Stimulated activated memory B cell treated with anti-CD40 and anti-IgM and Interleukin-4, amounts not matched to agents 10 μg/mL and 1 μg/mL and 100 μg/mL, for 72 hours (primary cell): ENCODE data around the gene PSMD4.
A peak's percentile ranks its signal among the peaks of the same experiment; 100 is the strongest.

ENCODE experiments used
- ATAC-seq: fragments of 150-1000 bp; cut with Tn5 transposase; 2 replicates; pipeline ENCODE4 v1.10.0; 2021
- H3K27ac Mint-ChIP-seq: one replicate; pipeline ENCODE4 v1.8.0; 2022; ENCODE audit warnings: mild to moderate bottlenecking, mixed read lengths
- H3K27me3 Mint-ChIP-seq: one replicate; pipeline ENCODE4 v1.8.0; 2022; ENCODE audit warnings: mixed read lengths
- H3K36me3 Mint-ChIP-seq: one replicate; pipeline ENCODE4 v1.8.0; 2022; ENCODE audit warnings: mixed read lengths
- H3K4me1 Mint-ChIP-seq: one replicate; pipeline ENCODE4 v1.8.0; 2022; ENCODE audit warnings: mixed read lengths
- H3K4me3 Mint-ChIP-seq: one replicate; pipeline ENCODE4 v1.8.0; 2022; ENCODE audit warnings: mild to moderate bottlenecking, moderate library complexity, mixed read lengths
- H3K9me3 Mint-ChIP-seq: one replicate; pipeline ENCODE4 v1.8.0; 2022; ENCODE audit warnings: mixed read lengths

Gene PSMD4

GRCh38 chr1:151312411-151312810, 57.9 kb downstream of the PSMD4 start:
- Mint-ChIP-seq H3K4me3 (no peak overlapping the region), H3K4me1 (peaks cover 58% of the 10 kb centered on the region)

GRCh38 chr1:151312826-151313225, 58.3 kb downstream of the PSMD4 start:
- Mint-ChIP-seq H3K4me3 (no peak overlapping the region), H3K27ac (peak overlapping the region; percentile 54), H3K36me3 (peaks cover 73% of the 10 kb centered on the region), H3K4me1 (peaks cover 58% of the 10 kb centered on the region), H3K9me3 (no peaks in the 10 kb centered on the region), H3K27me3 (no peaks in the 10 kb centered on the region)
- no peak for ATAC-seq

More at GRCh38 chr1:151312411-151312810, 57.9 kb downstream of the PSMD4 start:
- Mint-ChIP-seq H3K27ac (peak overlapping the region; percentile 54), H3K27me3 (no peaks in the 10 kb centered on the region), H3K9me3 (no peaks in the 10 kb centered on the region), H3K36me3 (peaks cover 70% of the 10 kb centered on the region)
- no peak for ATAC-seq

GRCh38 chr1:151313501-151313900, 59.0 kb downstream of the PSMD4 start:
- H3K36me3 Mint-ChIP-seq, result peaks cover 67% of the 10 kb centered on the region
- no peak for ATAC-seq
- no peak overlapping the region for H3K4me3 Mint-ChIP-seq
- peaks cover 58% of the 10 kb centered on the region for H3K4me1 Mint-ChIP-seq
- no peaks in the 10 kb centered on the region for H3K9me3 Mint-ChIP-seq
- H3K27me3 Mint-ChIP-seq, result no peaks in the 10 kb centered on the region
- H3K27ac Mint-ChIP-seq, result no peak overlapping the region

- Mint-ChIP-seq H3K4me3 (no peak overlapping the region), H3K27ac (no peak overlapping the region), H3K9me3 (no peaks in the 10 kb centered on the region), H3K4me1 (peaks cover 58% of the 10 kb centered on the region), H3K36me3 (peaks cover 59% of the 10 kb centered on the region), H3K27me3 (no peaks in the 10 kb centered on the region)
- no peak for ATAC-seq
These were observed 59.8 kb downstream of the PSMD4 start for GRCh38 chr1:151314137-151314875.

GRCh38 chr1:151315565-151316235, 61.2 kb downstream of the PSMD4 start:
- peak overlapping the region; percentile 35 for H3K27ac Mint-ChIP-seq
- peaks cover 53% of the 10 kb centered on the region for H3K4me1 Mint-ChIP-seq
- ATAC-seq, result no peak
- H3K4me3 Mint-ChIP-seq, result no peak overlapping the region
- no peaks in the 10 kb centered on the region for H3K27me3 Mint-ChIP-seq
- peaks cover 62% of the 10 kb centered on the region for H3K36me3 Mint-ChIP-seq
- H3K9me3 Mint-ChIP-seq, result no peaks in the 10 kb centered on the region
